GM23338 (cell line): ENCODE results near the gene CRADD. TPM values are rescaled to one million over a fixed set of nuclear protein-coding genes. Genes with fewer than 3 reads are reported as not detected.

ENCODE experiments used
- ATAC-seq: fragments of 200-7000 bp; cut with Tn5 transposase; 3 replicates; pipeline ENCODE4 v1.9.1; 2020
- DNase-seq: peaks from one replicate; pipeline ENCODE4 v3.0.0-alpha.2; 2015; ENCODE audit warnings: low spot score
- H2AFZ ChIP-seq: fragments of 200-600 bp; sonication (generic); 2 replicates; pipeline ENCODE4 v1.8.0; 2016; ENCODE audit warnings: antibody characterized with exemption, mild to moderate bottlenecking, moderate library complexity
- H3F3A ChIP-seq: fragments of 200-600 bp; sonication (generic); replicated peaks from 2 replicates; pipeline ENCODE4 v1.8.0; 2017; ENCODE audit warnings: antibody characterized with exemption, mixed run types, low read depth
- H3K27ac ChIP-seq: fragments of 200-600 bp; sonication (generic); 2 replicates; pipeline ENCODE4 v1.6.1; 2016; ENCODE audit warnings: low read depth
- H3K27me3 ChIP-seq: fragments of 200-600 bp; sonication (generic); 2 replicates; pipeline ENCODE4 v1.8.0; 2016; ENCODE audit warnings: mild to moderate bottlenecking, mixed run types, moderate library complexity; ENCODE audit not compliant: insufficient read depth
- H3K36me3 ChIP-seq: fragments of 200-600 bp; sonication (generic); 2 replicates; pipeline ENCODE4 v1.8.0; 2016; ENCODE audit warnings: mild to moderate bottlenecking; ENCODE audit not compliant: insufficient read depth
- H3K4me1 ChIP-seq: fragments of 200-600 bp; sonication (generic); 2 replicates; pipeline ENCODE4 v1.8.0; 2016; ENCODE audit warnings: mild to moderate bottlenecking, moderate library complexity; ENCODE audit not compliant: insufficient read depth
- H3K4me2 ChIP-seq: fragments of 200-600 bp; sonication (generic); 2 replicates; pipeline ENCODE4 v1.7.1; 2017; ENCODE audit warnings: mixed run types
- H3K4me3 ChIP-seq: fragments of 200-600 bp; sonication (generic); 2 replicates; pipeline ENCODE4 v1.6.1; 2016; ENCODE audit warnings: mixed run types
- H3K79me2 ChIP-seq: fragments of 200-600 bp; sonication (generic); replicated peaks from 2 replicates; pipeline ENCODE4 v1.8.0; 2017; ENCODE audit warnings: mild to moderate bottlenecking; ENCODE audit not compliant: insufficient read depth
- H3K9me2 ChIP-seq: fragments of 200-600 bp; sonication (generic); 2 replicates; pipeline ENCODE4 v1.8.0; 2017; ENCODE audit not compliant: insufficient read depth
- H4K20me1 ChIP-seq: fragments of 200-600 bp; sonication (generic); replicated peaks from 2 replicates; pipeline ENCODE4 v1.8.0; 2017; ENCODE audit warnings: mild to moderate bottlenecking; ENCODE audit not compliant: insufficient read depth
- H3K27ac Mint-ChIP-seq: 2 replicates; pipeline ENCODE4 v1.8.0; 2020; ENCODE audit warnings: inconsistent platforms, mild to moderate bottlenecking, moderate library complexity, mixed read lengths
- H3K27me3 Mint-ChIP-seq: 3 replicates; pipeline ENCODE4 v1.8.0; 2022; ENCODE audit warnings: low read depth, mild to moderate bottlenecking, moderate library complexity, mixed read lengths, inconsistent platforms; ENCODE audit not compliant: insufficient read depth, poor library complexity
- H3K36me3 Mint-ChIP-seq: 3 replicates; pipeline ENCODE4 v1.8.0; 2021; ENCODE audit warnings: low read depth, mild to moderate bottlenecking, inconsistent platforms, moderate library complexity, mixed read lengths
- H3K4me1 Mint-ChIP-seq: 3 replicates; pipeline ENCODE4 v1.8.0; 2020; ENCODE audit warnings: mild to moderate bottlenecking, inconsistent platforms, mixed read lengths
- H3K4me3 Mint-ChIP-seq: 3 replicates; pipeline ENCODE4 v1.8.0; 2021; ENCODE audit warnings: moderate library complexity, mild to moderate bottlenecking, inconsistent platforms, mixed read lengths
- H3K9me3 Mint-ChIP-seq: 3 replicates; pipeline ENCODE4 v1.8.0; 2020; ENCODE audit warnings: moderate library complexity, mild to moderate bottlenecking, inconsistent platforms, mixed read lengths
- CREB1 ChIP-seq: fragments of 250-450 bp; sonication (Bioruptor Pico); IDR thresholded peaks from 2 replicates; pipeline ENCODE4 v1.5.0; 2020; ENCODE audit warnings: low read depth, mild to moderate bottlenecking, moderate library complexity
- EZH2 ChIP-seq: fragments of 200-600 bp; sonication (generic); IDR thresholded peaks from one replicate; pipeline ENCODE4 v1.8.0; 2017; ENCODE audit warnings: antibody characterized with exemption, mild to moderate bottlenecking, low read depth; ENCODE audit not compliant: unreplicated experiment
- EZH2phosphoT487 ChIP-seq: fragments of 200-600 bp; sonication (generic); IDR thresholded peaks from one replicate; pipeline ENCODE4 v1.8.1; 2018; ENCODE audit warnings: antibody characterized with exemption; ENCODE audit not compliant: unreplicated experiment
- JUNB ChIP-seq: IDR thresholded peaks from one replicate; pipeline ENCODE4 v1.6.1; 2016; ENCODE audit warnings: antibody characterized with exemption; ENCODE audit not compliant: unreplicated experiment
- NANOG ChIP-seq: IDR thresholded peaks from 2 replicates; pipeline ENCODE4 v1.6.1; 2016; ENCODE audit warnings: antibody characterized with exemption, borderline replicate concordance
- POLR2AphosphoS5 ChIP-seq: IDR thresholded peaks from 2 replicates; pipeline ENCODE4 v1.6.1; 2016; ENCODE audit warnings: antibody characterized with exemption, low read depth
- STAT1 ChIP-seq: IDR thresholded peaks from one replicate; pipeline ENCODE4 v1.6.1; 2016; ENCODE audit warnings: antibody characterized with exemption; ENCODE audit not compliant: unreplicated experiment
- ZNF114 ChIP-seq: fragments of 250-450 bp; sonication (Bioruptor Pico); IDR thresholded peaks from 2 replicates; pipeline ENCODE4 v1.5.0; 2020; ENCODE audit warnings: mild to moderate bottlenecking, moderate library complexity
- ZNF331 ChIP-seq: fragments of 250-450 bp; sonication (Bioruptor Pico); IDR thresholded peaks from 2 replicates; pipeline ENCODE4 v1.5.0; 2020; ENCODE audit warnings: low read depth, mild to moderate bottlenecking, moderate library complexity
- polyA plus RNA-seq: library from polyadenylated mRNA; unstranded; fragments of >200 nt; fragmentation: Nextera tagmentation; extraction: Ambion mirVana; gene quantifications from 2 replicates; pipeline ENCODE4 v1.2.1, GENCODE V29; 2016
- total RNA-seq: library from RNA; depleted of rRNA; stranded (reverse); fragments of >200 nt; shearing (Covaris generic); gene quantifications from 2 replicates; pipeline ENCODE4 v1.2.3, GENCODE V29; 2014
- TF ChIP-seq, protein P1 (sequence below): fragments of 250-450 bp; sonication (Bioruptor Pico); IDR thresholded peaks from 2 replicates; pipeline ENCODE4 v1.5.0; 2020; ENCODE audit warnings: mild to moderate bottlenecking, moderate library complexity
- TF ChIP-seq, protein P2 (sequence below), 2 experiments: fragments of 200-600 bp in 1 of 2; sonication (generic) in 1 of 2; conservative IDR thresholded peaks; 2 replicates each; pipeline versions ENCODE4 v1.5.1 to v1.6.1; 2016 to 2017; ENCODE audit warnings: antibody characterized with exemption in 2 of 2, low read depth in 2 of 2, mild to moderate bottlenecking in 2 of 2, moderate library complexity in 1 of 2
- TF ChIP-seq, protein P3 (sequence below): IDR thresholded peaks from 2 replicates; pipeline ENCODE4 v1.6.1; 2016; ENCODE audit warnings: antibody characterized with exemption
- TF ChIP-seq, protein P4 (sequence below): IDR thresholded peaks from one replicate; pipeline ENCODE4 v1.6.1; 2018; ENCODE audit warnings: antibody characterized with exemption; ENCODE audit not compliant: unreplicated experiment

CRADD gene
- total and polyA plus RNA-seq, 2 experiments from 2014 or later = 6.3 to 27.9 TPM

DNA sequence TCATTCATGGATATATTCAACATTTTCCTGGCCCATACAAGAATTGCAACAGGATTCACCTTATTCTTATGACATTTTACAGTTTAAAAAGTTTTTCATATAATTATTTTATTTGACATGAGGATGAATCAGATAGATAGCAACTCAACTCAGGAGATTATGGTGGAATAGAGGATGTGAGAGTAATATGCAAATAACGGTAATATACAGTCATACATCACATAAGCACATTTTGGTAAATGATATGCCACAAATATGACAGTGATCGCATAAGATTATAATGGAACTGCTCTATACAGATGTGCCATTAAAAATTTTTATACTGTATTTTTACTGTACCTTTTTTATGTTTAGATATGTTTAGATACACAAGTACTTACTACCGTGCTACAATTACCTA lies 24.1 kb upstream of the CRADD start:
- H3K27ac Mint-ChIP-seq = no peak overlapping the region
- TF ChIP-seq, protein P1, sequence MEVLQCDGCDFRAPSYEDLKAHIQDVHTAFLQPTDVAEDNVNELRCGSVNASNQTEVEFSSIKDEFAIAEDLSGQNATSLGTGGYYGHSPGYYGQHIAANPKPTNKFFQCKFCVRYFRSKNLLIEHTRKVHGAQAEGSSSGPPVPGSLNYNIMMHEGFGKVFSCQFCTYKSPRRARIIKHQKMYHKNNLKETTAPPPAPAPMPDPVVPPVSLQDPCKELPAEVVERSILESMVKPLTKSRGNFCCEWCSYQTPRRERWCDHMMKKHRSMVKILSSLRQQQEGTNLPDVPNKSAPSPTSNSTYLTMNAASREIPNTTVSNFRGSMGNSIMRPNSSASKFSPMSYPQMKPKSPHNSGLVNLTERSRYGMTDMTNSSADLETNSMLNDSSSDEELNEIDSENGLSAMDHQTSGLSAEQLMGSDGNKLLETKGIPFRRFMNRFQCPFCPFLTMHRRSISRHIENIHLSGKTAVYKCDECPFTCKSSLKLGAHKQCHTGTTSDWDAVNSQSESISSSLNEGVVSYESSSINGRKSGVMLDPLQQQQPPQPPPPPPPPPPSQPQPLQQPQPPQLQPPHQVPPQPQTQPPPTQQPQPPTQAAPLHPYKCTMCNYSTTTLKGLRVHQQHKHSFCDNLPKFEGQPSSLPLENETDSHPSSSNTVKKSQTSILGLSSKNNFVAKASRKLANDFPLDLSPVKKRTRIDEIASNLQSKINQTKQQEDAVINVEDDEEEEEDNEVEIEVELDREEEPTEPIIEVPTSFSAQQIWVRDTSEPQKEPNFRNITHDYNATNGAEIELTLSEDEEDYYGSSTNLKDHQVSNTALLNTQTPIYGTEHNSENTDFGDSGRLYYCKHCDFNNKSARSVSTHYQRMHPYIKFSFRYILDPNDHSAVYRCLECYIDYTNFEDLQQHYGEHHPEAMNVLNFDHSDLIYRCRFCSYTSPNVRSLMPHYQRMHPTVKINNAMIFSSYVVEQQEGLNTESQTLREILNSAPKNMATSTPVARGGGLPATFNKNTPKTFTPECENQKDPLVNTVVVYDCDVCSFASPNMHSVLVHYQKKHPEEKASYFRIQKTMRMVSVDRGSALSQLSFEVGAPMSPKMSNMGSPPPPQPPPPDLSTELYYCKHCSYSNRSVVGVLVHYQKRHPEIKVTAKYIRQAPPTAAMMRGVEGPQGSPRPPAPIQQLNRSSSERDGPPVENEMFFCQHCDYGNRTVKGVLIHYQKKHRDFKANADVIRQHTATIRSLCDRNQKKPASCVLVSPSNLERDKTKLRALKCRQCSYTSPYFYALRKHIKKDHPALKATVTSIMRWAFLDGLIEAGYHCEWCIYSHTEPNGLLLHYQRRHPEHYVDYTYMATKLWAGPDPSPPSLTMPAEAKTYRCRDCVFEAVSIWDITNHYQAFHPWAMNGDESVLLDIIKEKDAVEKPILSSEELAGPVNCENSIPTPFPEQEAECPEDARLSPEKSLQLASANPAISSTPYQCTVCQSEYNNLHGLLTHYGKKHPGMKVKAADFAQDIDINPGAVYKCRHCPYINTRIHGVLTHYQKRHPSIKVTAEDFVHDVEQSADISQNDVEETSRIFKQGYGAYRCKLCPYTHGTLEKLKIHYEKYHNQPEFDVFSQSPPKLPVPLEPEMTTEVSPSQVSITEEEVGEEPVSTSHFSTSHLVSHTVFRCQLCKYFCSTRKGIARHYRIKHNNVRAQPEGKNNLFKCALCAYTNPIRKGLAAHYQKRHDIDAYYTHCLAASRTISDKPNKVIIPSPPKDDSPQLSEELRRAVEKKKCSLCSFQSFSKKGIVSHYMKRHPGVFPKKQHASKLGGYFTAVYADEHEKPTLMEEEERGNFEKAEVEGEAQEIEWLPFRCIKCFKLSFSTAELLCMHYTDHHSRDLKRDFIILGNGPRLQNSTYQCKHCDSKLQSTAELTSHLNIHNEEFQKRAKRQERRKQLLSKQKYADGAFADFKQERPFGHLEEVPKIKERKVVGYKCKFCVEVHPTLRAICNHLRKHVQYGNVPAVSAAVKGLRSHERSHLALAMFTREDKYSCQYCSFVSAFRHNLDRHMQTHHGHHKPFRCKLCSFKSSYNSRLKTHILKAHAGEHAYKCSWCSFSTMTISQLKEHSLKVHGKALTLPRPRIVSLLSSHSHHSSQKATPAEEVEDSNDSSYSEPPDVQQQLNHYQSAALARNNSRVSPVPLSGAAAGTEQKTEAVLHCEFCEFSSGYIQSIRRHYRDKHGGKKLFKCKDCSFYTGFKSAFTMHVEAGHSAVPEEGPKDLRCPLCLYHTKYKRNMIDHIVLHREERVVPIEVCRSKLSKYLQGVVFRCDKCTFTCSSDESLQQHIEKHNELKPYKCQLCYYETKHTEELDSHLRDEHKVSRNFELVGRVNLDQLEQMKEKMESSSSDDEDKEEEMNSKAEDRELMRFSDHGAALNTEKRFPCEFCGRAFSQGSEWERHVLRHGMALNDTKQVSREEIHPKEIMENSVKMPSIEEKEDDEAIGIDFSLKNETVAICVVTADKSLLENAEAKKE (CRISPR knock-in tag) = no peak
- TF ChIP-seq ZNF114 (no peak), POLR2AphosphoS5 (no peak), JUNB (no peak), STAT1 (no peak), EZH2phosphoT487 (no peak), EZH2 (no peak), ZNF331 (CRISPR knock-in tag) (no peak), NANOG (no peak), CREB1 (no peak)
- TF ChIP-seq, protein P2, sequence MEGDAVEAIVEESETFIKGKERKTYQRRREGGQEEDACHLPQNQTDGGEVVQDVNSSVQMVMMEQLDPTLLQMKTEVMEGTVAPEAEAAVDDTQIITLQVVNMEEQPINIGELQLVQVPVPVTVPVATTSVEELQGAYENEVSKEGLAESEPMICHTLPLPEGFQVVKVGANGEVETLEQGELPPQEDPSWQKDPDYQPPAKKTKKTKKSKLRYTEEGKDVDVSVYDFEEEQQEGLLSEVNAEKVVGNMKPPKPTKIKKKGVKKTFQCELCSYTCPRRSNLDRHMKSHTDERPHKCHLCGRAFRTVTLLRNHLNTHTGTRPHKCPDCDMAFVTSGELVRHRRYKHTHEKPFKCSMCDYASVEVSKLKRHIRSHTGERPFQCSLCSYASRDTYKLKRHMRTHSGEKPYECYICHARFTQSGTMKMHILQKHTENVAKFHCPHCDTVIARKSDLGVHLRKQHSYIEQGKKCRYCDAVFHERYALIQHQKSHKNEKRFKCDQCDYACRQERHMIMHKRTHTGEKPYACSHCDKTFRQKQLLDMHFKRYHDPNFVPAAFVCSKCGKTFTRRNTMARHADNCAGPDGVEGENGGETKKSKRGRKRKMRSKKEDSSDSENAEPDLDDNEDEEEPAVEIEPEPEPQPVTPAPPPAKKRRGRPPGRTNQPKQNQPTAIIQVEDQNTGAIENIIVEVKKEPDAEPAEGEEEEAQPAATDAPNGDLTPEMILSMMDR (conservative IDR thresholded peaks at IDR 0.05; ENCODE audit: low read depth in 2 of 2) = no peak
- TF ChIP-seq, protein P3, sequence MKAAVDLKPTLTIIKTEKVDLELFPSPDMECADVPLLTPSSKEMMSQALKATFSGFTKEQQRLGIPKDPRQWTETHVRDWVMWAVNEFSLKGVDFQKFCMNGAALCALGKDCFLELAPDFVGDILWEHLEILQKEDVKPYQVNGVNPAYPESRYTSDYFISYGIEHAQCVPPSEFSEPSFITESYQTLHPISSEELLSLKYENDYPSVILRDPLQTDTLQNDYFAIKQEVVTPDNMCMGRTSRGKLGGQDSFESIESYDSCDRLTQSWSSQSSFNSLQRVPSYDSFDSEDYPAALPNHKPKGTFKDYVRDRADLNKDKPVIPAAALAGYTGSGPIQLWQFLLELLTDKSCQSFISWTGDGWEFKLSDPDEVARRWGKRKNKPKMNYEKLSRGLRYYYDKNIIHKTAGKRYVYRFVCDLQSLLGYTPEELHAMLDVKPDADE = no peak
- TF ChIP-seq, protein P4, sequence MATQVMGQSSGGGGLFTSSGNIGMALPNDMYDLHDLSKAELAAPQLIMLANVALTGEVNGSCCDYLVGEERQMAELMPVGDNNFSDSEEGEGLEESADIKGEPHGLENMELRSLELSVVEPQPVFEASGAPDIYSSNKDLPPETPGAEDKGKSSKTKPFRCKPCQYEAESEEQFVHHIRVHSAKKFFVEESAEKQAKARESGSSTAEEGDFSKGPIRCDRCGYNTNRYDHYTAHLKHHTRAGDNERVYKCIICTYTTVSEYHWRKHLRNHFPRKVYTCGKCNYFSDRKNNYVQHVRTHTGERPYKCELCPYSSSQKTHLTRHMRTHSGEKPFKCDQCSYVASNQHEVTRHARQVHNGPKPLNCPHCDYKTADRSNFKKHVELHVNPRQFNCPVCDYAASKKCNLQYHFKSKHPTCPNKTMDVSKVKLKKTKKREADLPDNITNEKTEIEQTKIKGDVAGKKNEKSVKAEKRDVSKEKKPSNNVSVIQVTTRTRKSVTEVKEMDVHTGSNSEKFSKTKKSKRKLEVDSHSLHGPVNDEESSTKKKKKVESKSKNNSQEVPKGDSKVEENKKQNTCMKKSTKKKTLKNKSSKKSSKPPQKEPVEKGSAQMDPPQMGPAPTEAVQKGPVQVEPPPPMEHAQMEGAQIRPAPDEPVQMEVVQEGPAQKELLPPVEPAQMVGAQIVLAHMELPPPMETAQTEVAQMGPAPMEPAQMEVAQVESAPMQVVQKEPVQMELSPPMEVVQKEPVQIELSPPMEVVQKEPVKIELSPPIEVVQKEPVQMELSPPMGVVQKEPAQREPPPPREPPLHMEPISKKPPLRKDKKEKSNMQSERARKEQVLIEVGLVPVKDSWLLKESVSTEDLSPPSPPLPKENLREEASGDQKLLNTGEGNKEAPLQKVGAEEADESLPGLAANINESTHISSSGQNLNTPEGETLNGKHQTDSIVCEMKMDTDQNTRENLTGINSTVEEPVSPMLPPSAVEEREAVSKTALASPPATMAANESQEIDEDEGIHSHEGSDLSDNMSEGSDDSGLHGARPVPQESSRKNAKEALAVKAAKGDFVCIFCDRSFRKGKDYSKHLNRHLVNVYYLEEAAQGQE = no peak
- H3K4me3 Mint-ChIP-seq = no peak overlapping the region

More for the DNA sequence above, 24.1 kb upstream of the CRADD start:
- peaks cover 2% of the 10 kb centered on the region; the same call in 1 of the 3 replicates for H3K9me3 Mint-ChIP-seq
- ATAC-seq = no peak
- Histone ChIP-seq H3K79me2 (no peaks in the 10 kb centered on the region), H3K27me3 (no peaks in the 10 kb centered on the region), H3K4me2 (no peak overlapping the region), H3F3A (no peaks in the 10 kb centered on the region), H3K4me3 (no peak overlapping the region), H3K9me2 (0 out of 2 replicates have a peak, but pooled peaks cover 4% of the 10 kb centered on the region), H3K36me3 (no peaks in the 10 kb centered on the region), H3K4me1 (no peaks in the 10 kb centered on the region), H4K20me1 (no peaks in the 10 kb centered on the region), H3K27ac (no peak overlapping the region), H2AFZ (no peak overlapping the region)
- no peak for DNase-seq
- no peaks in the 10 kb centered on the region for H3K36me3 Mint-ChIP-seq
- no peaks in the 10 kb centered on the region for H3K4me1 Mint-ChIP-seq
- H3K27me3 Mint-ChIP-seq = no peaks in the 10 kb centered on the region
